H1 (cell line): ENCODE measurements around the gene DCLRE1A. TPM values are rescaled to one million over a fixed set of nuclear protein-coding genes. Genes with fewer than 3 reads are reported as not detected.

ENCODE experiments used
- POU5F1 ChIP-seq: IDR thresholded peaks from 2 replicates; pipeline ENCODE4 v1.6.1; 2011; ENCODE audit warnings: low read depth, mild to moderate bottlenecking, low read length, moderate library complexity
- polyA plus RNA-seq, 7 experiments: library from polyadenylated mRNA; depleted of rRNA in 3 of 7; stranded (reverse) in 5 of 7; unstranded in 2 of 7; fragments of >200 nt in 5 of 7; fragments of 200-250 nt in 2 of 7; gene quantifications; 1 replicate in 5 of 7; 2 replicates in 1 of 7; 4 replicates in 1 of 7; pipeline versions ENCODE4 v1.2.1 to v1.2.3, GENCODE V29; 2011 to 2013; ENCODE audit warnings: missing spikeins in 2 of 7, mixed read lengths in 2 of 7
- total RNA-seq: library from RNA; stranded (reverse); fragmentation: NEBNext Ultra II Directional; extraction: Animal tissue kit (Norgen Biotek cat#: 25700); gene quantifications from 2 replicates; pipeline ENCODE4 v1.2.1, GENCODE V29; 2021

The DCLRE1A gene
- total and polyA plus RNA-seq, 2 of the 8 experiments (the other 6 are each of a cell fraction or from before 2014, with no cell fraction given): 8.1 to 10.1 TPM

DNA sequence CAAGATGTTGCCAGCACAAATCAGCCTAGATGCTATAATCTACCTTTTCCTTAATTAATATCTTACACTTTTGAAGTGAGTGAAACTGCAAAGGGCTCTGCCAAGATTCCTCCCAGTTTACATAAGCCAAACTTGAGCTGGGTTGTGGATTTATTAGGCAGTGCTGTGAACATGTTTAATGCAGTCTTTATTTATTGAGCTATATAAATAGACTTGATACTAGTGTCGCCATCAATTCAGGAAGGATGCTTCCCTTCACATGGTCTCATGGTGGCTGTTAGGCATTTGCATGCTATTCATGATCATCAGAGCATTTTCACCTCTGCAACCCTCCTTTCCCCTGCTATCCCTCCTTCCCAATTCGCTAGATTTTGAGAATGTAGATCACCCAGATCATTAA, 62.2 kb downstream of the DCLRE1A start (continued):
- no peak for TF ChIP-seq POU5F1
